Tibial artery (tissue), 4 donors: ENCODE data around the gene WDR75.
"Not testable (repeated sequence)": the region's sequence is repeated elsewhere in the genome, so short reads cannot be mapped to it uniquely, and the experiment has no call there.

Experiments
- DNase-seq, 2 donors: peaks; one replicate each; pipeline ENCODE4 v3.0.0-alpha.2; 2019
- H3K27ac ChIP-seq, 2 donors: fragments of 200-600 bp; sonication (generic) in 1 of 2; 1 replicate in 1 of 2; 2 replicates in 1 of 2; pipeline ENCODE4 v1.5.1; 2018 to 2019; ENCODE audit warnings: mild to moderate bottlenecking in 1 of 2
- H3K27me3 ChIP-seq, 2 donors: fragments of 200-600 bp; sonication (generic) in 1 of 2; one replicate each; pipeline versions ENCODE4 v1.5.1 to v1.6.0; 2016 to 2019
- H3K36me3 ChIP-seq, 3 donors: fragments of 200-600 bp; sonication (generic) in 2 of 3; one replicate each; pipeline ENCODE4 v1.5.1; 2016 to 2019; ENCODE audit warnings: mild to moderate bottlenecking in 2 of 3
- H3K4me1 ChIP-seq, 4 donors: fragments of 200-600 bp; sonication (generic) in 2 of 4; 1 replicate in 3 of 4; 2 replicates in 1 of 4; pipeline ENCODE4 v1.5.1; 2016 to 2019
- H3K4me3 ChIP-seq, 2 donors: fragments of 200-600 bp; sonication (generic) in 1 of 2; 1 replicate in 1 of 2; 2 replicates in 1 of 2; pipeline ENCODE4 v1.5.1; 2018 to 2019; ENCODE audit warnings: mild to moderate bottlenecking in 2 of 2
- H3K9me3 ChIP-seq, 3 donors: fragments of 200-600 bp; sonication (generic) in 1 of 3; one replicate each; pipeline ENCODE4 v1.5.1; 2016 to 2019
- CTCF ChIP-seq, 2 experiments: fragments of 200-600 bp in 1 of 2; fragments of 450-650 bp in 1 of 2; IDR thresholded peaks; one replicate each; pipeline ENCODE4 v1.5.1; 2017 to 2019; ENCODE audit warnings: antibody characterized with exemption in 2 of 2, mild to moderate bottlenecking in 1 of 2, moderate library complexity in 1 of 2
- intact Hi-C: fragments of 100-400 bp; cut with DNase I; formaldehyde crosslinking; loops from one replicate; pipeline ENCODE4 v1.15.0; 2023; ENCODE audit warnings: low total_unique reads

Gene WDR75

GRCh38 chr2:189474526-189474925 is 33.3 kb downstream of the WDR75 start:
- no peak overlapping the region for H3K27ac ChIP-seq
- intact Hi-C loops = no loop called here
- TF ChIP-seq CTCF (IDR thresholded peaks at IDR 0.05) = no peak
- no peaks in the 10 kb centered on the region for H3K9me3 ChIP-seq
- no peak for DNase-seq
- no peak overlapping the region for H3K4me3 ChIP-seq
- no peaks in the 10 kb centered on the region for H3K4me1 ChIP-seq
- H3K27me3 ChIP-seq = no peaks in the 10 kb centered on the region
- peaks cover 24 to 61% (median 30%) of the 10 kb centered on the region in 3 donors for H3K36me3 ChIP-seq

- peaks cover 5 to 30% (median 6%) of the 10 kb centered on the region in 3 donors for H3K36me3 ChIP-seq
- no peaks in the 10 kb centered on the region for H3K4me1 ChIP-seq
- intact Hi-C loops = no loop called here
- no peak overlapping the region for H3K27ac ChIP-seq
- no peak for DNase-seq
- H3K27me3 ChIP-seq = no peaks in the 10 kb centered on the region
- TF ChIP-seq CTCF (IDR thresholded peaks at IDR 0.05) = no peak
- no peak overlapping the region for H3K4me3 ChIP-seq
- H3K9me3 ChIP-seq = no peaks in the 10 kb centered on the region
These were observed 36.5 kb downstream of the WDR75 start for GRCh38 chr2:189477756-189478155.

GRCh38 chr2:189478289-189478688 is 37.0 kb downstream of the WDR75 start:
- H3K4me1 ChIP-seq, H3K4me3 ChIP-seq, intact Hi-C loops, H3K9me3 ChIP-seq, H3K27me3 ChIP-seq, H3K27ac ChIP-seq, DNase-seq: not testable (repeated sequence)
- peaks cover 5 to 25% (median 6%) of the 10 kb centered on the region in 3 donors for H3K36me3 ChIP-seq

- Histone ChIP-seq H3K36me3 (no peaks in the 10 kb centered on the region), H3K4me1 (no peaks in the 10 kb centered on the region), H3K27me3 (no peaks in the 10 kb centered on the region), H3K27ac (no peak overlapping the region), H3K9me3 (no peaks in the 10 kb centered on the region), H3K4me3 (no peak overlapping the region)
- no peak for TF ChIP-seq CTCF (IDR thresholded peaks at IDR 0.05)
- no peak for DNase-seq
- intact Hi-C loops = no loop called here
These were observed 39.8 kb downstream of the WDR75 start for GRCh38 chr2:189481071-189481470.

- Histone ChIP-seq H3K27ac (no peak overlapping the region), H3K4me1 (no peaks in the 10 kb centered on the region), H3K27me3 (no peaks in the 10 kb centered on the region), H3K36me3 (no peaks in the 10 kb centered on the region), H3K9me3 (no peaks in the 10 kb centered on the region), H3K4me3 (no peak overlapping the region)
- TF ChIP-seq CTCF (IDR thresholded peaks at IDR 0.05) = no peak
- intact Hi-C loops = no loop called here
- DNase-seq = no peak
These were observed 42.3 kb downstream of the WDR75 start for GRCh38 chr2:189483571-189483970.

- no peaks in the 10 kb centered on the region for H3K36me3 ChIP-seq
- H3K27me3 ChIP-seq = no peaks in the 10 kb centered on the region
- no peak overlapping the region for H3K27ac ChIP-seq
- DNase-seq = no peak
- no peak overlapping the region for H3K4me3 ChIP-seq
- no peak for TF ChIP-seq CTCF (IDR thresholded peaks at IDR 0.05)
- intact Hi-C loops = no loop called here
- no peaks in the 10 kb centered on the region for H3K9me3 ChIP-seq
- H3K4me1 ChIP-seq = no peaks in the 10 kb centered on the region
These were observed 42.9 kb downstream of the WDR75 start for GRCh38 chr2:189483980-189484740.
